Upper lobe of right lung (tissue), 1 donor: ENCODE measurements around the gene ENKUR. TPM values are rescaled to one million over a fixed set of nuclear protein-coding genes. Genes with fewer than 3 reads are reported as not detected.

Experiments used
- ATAC-seq: fragments of 200-7000 bp; cut with Tn5 transposase; one replicate; pipeline ENCODE4 v1.9.1; 2020; ENCODE audit warnings: mild to moderate bottlenecking, moderate library complexity
- DNase-seq: peaks from one replicate; pipeline ENCODE4 v3.0.0-alpha.2; 2020
- H3K27ac ChIP-seq: fragments of 200-600 bp; one replicate; pipeline ENCODE4 v1.8.0; 2022
- H3K27me3 ChIP-seq: fragments of 200-600 bp; one replicate; pipeline ENCODE4 v1.8.0; 2022; ENCODE audit warnings: mild to moderate bottlenecking
- H3K36me3 ChIP-seq: fragments of 200-600 bp; one replicate; pipeline ENCODE4 v1.8.0; 2022
- H3K4me1 ChIP-seq: fragments of 200-600 bp; one replicate; pipeline ENCODE4 v1.8.0; 2022
- H3K4me3 ChIP-seq: fragments of 200-600 bp; one replicate; pipeline ENCODE4 v1.8.0; 2022; ENCODE audit warnings: mild to moderate bottlenecking
- H3K9me3 ChIP-seq: fragments of 200-600 bp; one replicate; pipeline ENCODE4 v1.8.0; 2022
- intact Hi-C: fragments of 100-400 bp; cut with DNase I; formaldehyde crosslinking; loops from one replicate; pipeline ENCODE4 v1.11.0; 2022
- total RNA-seq: library from RNA; stranded (reverse); fragmentation: NEBNext Ultra II Directional; extraction: Animal tissue kit (Norgen Biotek cat#: 25700); gene quantifications from one replicate; pipeline ENCODE4 v1.2.1, GENCODE V29; 2021
- TF ChIP-seq, protein P1 (sequence below): fragments of 200-600 bp; IDR thresholded peaks from one replicate; pipeline ENCODE4 v1.8.0; 2022; ENCODE audit warnings: antibody characterized with exemption
- donor health status: DM: no; HTN: yes; CAD: no; lungs with severe emphysema.

Gene ENKUR
- total RNA-seq, 1 donor from 2014 or later: 0.49 TPM

GRCh38 chr10:25049966-25050365, 34.0 kb upstream of the ENKUR start:
- Histone ChIP-seq H3K27me3 (no peaks in the 10 kb centered on the region), H3K27ac (no peak overlapping the region), H3K4me1 (no peaks in the 10 kb centered on the region), H3K4me3 (no peak overlapping the region), H3K9me3 (no peaks in the 10 kb centered on the region), H3K36me3 (no peaks in the 10 kb centered on the region)
- DNase-seq: no peak
- no peak for ATAC-seq
- TF ChIP-seq, protein P1, sequence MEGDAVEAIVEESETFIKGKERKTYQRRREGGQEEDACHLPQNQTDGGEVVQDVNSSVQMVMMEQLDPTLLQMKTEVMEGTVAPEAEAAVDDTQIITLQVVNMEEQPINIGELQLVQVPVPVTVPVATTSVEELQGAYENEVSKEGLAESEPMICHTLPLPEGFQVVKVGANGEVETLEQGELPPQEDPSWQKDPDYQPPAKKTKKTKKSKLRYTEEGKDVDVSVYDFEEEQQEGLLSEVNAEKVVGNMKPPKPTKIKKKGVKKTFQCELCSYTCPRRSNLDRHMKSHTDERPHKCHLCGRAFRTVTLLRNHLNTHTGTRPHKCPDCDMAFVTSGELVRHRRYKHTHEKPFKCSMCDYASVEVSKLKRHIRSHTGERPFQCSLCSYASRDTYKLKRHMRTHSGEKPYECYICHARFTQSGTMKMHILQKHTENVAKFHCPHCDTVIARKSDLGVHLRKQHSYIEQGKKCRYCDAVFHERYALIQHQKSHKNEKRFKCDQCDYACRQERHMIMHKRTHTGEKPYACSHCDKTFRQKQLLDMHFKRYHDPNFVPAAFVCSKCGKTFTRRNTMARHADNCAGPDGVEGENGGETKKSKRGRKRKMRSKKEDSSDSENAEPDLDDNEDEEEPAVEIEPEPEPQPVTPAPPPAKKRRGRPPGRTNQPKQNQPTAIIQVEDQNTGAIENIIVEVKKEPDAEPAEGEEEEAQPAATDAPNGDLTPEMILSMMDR: no peak
- intact Hi-C loops: no loop called here

DNA sequence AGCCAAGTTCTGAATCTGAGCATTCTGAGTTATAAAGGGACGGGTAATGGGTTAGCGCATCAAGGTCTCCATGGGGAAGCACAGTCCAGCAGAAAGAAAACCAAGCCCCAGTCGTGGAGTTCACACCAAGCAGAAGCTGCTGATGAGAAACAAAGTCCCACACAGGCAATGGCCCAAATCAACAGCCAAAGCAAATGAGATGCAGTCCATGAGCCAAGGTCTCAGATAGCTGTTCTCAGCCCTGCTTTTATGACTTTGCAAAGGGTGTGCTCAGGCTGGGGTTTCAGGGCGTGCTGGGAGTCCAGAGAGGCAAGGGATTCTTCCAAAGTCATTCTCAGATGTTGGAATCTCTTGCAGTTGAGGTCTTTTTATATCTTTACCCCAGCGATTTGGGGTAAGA, 32.5 kb upstream of the ENKUR start:
- H3K9me3 ChIP-seq: no peaks in the 10 kb centered on the region
- H3K4me3 ChIP-seq: no peak overlapping the region
- no peaks in the 10 kb centered on the region for H3K4me1 ChIP-seq
- no peak overlapping the region for H3K27ac ChIP-seq
- intact Hi-C loops: no loop called here
- TF ChIP-seq, protein P1: no peak
- H3K27me3 ChIP-seq: peaks cover 2% of the 10 kb centered on the region
- ATAC-seq: no peak
- DNase-seq: no peak
- H3K36me3 ChIP-seq: no peaks in the 10 kb centered on the region

DNA sequence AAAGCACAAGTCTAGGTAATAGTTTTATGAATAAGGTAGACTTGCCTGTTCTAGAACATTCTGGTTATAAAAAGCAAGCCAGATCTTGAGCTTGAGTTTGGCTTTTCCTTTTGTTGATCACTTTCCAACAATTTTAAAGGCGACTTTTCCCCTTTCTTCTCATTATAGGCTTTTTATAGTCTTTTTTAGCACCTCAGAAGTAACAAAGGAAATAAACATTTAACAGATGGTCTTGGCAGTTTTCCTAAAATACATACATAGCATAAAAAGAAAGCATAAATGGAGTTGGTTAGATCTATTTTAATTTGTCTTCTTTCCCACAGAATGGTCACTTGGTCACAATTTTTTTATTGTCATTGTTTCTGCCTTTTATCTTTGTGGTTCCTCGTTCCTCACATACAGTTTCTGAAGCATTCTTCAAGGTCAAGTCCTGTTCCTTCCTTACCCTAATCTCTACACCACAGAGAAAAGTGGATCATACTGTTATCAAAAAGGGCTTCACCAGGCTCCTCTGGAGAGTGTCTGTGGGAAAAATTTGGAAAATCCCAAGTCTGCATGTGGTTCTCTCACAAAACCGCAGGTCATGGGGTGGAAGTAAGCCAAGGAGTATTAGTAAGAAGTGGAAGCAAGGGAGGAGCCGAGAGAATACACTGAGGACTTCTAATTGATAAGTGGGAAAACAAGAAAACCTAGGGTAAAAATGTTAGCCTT, 31.8 kb upstream of the ENKUR start:
- DNase-seq (no peak), ATAC-seq (no peak)
- intact Hi-C loops: no loop called here

GRCh38 chr10:25047088-25047487, 31.1 kb upstream of the ENKUR start:
- Histone ChIP-seq H3K4me1 (no peaks in the 10 kb centered on the region), H3K4me3 (no peak overlapping the region), H3K27me3 (peaks cover 3% of the 10 kb centered on the region), H3K36me3 (no peaks in the 10 kb centered on the region), H3K9me3 (no peaks in the 10 kb centered on the region), H3K27ac (no peak overlapping the region)
- TF ChIP-seq, protein P1: no peak
- DNase-seq: no peak
- no peak for ATAC-seq
- intact Hi-C loops: no loop called here

More for the DNA sequence above, 31.8 kb upstream of the ENKUR start:
- Histone ChIP-seq H3K36me3 (no peaks in the 10 kb centered on the region), H3K9me3 (no peaks in the 10 kb centered on the region), H3K4me1 (no peaks in the 10 kb centered on the region), H3K4me3 (no peak overlapping the region), H3K27ac (no peak overlapping the region), H3K27me3 (peaks cover 3% of the 10 kb centered on the region)
- TF ChIP-seq, protein P1: no peak

DNA sequence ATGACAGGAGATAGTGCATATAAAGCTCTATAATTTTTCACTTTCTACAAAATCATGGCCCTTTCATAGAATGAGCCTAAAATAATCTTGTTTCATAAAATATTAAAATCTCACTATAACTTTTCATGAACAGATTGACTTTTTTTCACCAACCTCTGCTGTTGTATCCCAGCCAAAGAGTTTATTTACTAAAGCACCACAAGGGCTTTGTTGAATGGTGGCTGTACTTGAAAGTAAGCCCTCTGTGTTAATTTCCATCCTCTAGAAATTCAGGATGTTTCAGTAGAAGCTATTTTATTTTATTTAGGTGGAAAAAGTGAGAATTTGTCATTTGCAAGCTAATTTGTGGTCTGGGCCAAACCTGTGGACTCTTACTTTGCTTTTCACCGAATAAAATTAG, 30.7 kb upstream of the ENKUR start:
- DNase-seq: no peak

More for the DNA sequence above, 30.7 kb upstream of the ENKUR start:
- H3K27ac ChIP-seq: no peak overlapping the region
- intact Hi-C loops: no loop called here
- H3K36me3 ChIP-seq: no peaks in the 10 kb centered on the region
- no peaks in the 10 kb centered on the region for H3K4me1 ChIP-seq
- no peaks in the 10 kb centered on the region for H3K9me3 ChIP-seq
- ATAC-seq: no peak
- no peak overlapping the region for H3K4me3 ChIP-seq
- peaks cover 3% of the 10 kb centered on the region for H3K27me3 ChIP-seq
- TF ChIP-seq, protein P1: no peak
